NCI-H2081 treated with DMSO at 0.1 percent for 48 hours (cell line): ENCODE results near the gene SMAD3.
"Not testable (repeated sequence)": the region's sequence is repeated elsewhere in the genome, so short reads cannot be mapped to it uniquely, and the experiment has no call there.

Source experiments
- DNase-seq: peaks from one replicate; lab custom pipeline; 2025; lab: John Stamatoyannopoulos, UW

The SMAD3 gene

DNA sequence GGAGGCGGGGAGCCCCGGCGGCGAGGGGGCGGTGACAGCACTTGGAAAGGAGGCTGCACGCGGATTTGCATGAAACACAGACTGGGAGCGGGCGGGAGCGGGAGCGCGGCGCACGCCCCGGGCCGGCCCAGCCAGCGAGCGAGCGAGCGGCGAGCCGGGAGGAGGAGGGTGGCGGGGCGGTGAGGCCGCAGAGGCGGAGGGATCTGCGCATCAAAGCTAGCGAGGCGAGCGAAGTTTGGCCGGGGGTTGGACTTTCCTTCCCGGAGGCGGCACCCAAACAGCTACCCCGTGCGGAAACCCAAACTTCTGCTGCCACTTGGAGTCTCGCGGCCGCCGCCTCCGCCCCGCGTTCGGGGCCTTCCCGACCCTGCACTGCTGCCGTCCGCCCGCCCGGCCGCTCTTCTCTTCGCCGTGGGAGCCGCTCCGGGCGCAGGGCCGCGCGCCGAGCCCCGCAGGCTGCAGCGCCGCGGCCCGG is at the start of gene SMAD3:
SMAD3 (plus strand) TSS at position 72 of the 475 bp plus-strand sequence. CDS start 553 bp downstream, outside the sequence.
- DNase-seq = no peak

DNA sequence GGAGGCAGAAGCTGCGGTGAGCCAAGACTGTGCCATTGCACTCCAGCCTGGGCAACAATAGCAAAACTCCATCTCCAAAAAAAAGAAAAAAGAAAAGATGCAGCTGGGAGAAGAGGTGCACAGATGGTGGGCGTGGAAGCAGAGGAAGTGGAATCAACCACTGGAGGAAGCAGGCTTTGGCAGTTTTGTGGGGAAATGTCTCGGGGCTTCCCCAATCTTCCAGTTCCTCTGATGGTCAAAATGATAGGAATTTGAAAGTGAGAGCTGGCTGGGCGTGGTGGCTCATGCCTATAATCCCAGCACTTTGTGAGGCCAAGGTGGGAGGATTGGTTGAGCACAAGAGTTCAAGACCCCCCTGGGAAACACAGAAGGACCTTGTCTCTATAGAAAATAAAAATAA is 48.1 kb upstream of the SMAD3 start:
- DNase-seq = no peak

DNA sequence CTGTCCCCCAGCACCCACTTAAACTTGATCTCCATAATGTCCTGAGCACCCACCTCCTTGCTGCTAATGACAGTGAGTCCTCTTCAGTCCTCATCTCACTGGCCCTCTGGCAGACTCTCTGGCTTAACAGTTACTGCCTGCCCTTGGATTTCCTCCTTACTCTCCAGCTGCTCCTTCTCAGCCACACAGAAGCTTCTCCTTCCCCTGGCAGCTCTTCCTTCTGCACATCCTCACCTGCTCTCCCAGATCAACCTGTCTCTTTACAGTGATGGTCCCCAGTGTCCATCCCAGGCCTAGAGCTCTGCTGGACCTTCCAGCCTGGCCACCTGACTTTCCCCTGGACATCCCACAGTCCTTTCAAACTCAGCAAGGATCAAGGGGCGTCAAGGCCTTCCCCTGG is 47.4 kb upstream of the SMAD3 start:
- no peak for DNase-seq

DNA sequence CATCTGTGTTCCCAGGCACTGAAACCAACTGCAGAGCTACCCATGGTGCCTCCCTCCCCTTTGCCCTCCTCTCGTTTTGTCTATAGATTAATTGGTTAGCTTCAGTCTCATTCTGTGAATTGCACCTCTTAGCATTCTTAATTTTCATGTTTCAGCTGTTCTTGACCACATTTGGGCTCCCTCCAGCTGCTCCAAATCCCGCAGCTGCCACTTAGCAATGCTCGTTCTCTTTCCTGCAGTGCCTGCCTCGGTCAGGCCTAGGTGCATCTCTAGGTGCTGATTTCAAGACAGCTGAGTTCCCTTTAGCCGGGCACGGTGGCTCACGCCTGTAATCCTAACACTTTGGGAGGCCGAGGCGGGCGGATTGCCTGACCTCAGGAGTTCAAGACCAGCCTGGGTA is 47.0 kb upstream of the SMAD3 start:
- no peak for DNase-seq

DNA sequence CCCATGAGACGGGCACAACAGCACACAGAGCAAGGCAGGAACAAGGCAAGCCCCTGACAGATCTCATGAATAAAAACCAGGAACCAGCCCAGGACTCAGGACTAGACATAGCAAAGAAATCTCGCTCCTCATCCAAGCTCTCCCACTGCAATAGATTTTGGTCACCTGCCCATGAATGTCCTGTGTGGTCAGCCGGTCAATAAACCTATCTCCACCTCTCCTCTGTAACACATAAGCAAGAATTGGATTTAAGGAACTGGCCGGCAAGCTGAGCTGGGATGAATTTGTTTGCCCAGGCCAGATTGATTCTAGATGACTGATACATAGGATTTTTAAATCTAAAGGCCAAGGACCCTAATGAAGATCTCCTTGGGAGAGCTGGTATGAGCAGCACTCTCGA is 46.3 kb upstream of the SMAD3 start:
- DNase-seq = no peak

DNA sequence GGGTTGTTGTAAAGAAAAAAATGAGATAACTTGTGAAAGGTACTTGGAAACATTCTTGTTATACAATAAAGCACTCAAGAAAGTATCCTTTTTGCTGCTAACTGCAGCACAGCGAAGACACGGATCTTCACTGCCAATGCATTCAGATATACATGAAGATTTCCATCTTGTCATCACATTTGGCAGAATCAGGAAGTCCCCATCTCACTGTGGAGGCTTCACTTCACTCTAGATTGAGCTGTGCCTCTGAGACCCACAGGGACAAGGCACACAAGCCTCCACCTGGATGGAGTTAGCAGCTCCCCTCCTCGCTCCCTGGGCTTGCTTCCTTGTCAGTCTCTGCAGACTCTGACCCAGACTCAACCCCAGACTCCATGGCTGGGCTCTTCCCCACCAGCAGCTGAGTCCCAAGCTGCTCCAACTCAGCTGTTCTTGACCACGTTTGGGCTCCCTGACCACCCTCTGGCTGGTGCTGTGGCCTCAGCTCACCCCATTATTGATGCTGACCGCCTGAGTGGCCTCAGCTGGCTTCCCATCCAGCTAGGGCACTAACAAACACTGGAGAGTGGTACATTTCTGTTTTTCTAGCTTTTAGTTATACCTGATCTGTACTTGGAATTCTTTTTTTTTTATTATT is 45.4 kb upstream of the SMAD3 start:
- DNase-seq = no peak

DNA sequence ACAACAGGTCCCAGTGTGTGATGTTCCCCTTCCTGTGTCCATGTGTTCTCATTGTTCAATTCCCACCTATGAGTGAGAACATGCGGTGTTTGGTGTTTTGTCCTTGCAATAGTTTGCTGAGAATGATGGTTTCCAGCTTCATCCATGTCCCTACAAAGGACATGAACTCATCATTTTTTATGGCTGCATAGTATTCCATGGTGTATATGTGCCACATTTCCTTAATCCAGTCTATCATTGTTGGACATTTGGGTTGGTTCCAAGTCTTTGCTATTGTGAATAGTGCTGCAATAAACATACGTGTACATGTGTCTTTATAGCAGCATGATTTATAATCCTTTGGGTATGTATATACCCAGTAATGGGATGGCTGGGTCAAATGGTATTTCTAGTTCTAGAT is 44.7 kb upstream of the SMAD3 start:
- not testable (repeated sequence) for DNase-seq

DNA sequence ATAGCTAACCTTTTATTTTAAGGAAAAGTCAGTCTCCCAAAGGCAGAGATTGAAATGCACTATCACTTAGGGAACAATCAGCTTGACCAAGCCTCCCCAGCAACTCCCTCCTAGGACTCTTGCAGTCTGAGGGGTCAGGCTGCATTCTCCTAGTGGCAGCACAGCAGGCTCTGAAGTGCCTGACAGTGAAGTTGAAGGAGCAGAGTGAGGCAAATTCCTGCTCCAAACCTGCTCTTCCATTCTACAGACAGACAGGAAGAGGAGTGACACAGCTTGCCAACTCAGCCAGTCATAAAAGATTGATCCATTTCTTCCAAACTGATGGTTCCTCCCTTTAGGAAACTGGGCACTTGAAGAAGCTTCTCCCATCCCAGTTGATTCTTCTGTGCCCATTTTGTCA is 43.9 kb upstream of the SMAD3 start:
- no peak for DNase-seq

DNA sequence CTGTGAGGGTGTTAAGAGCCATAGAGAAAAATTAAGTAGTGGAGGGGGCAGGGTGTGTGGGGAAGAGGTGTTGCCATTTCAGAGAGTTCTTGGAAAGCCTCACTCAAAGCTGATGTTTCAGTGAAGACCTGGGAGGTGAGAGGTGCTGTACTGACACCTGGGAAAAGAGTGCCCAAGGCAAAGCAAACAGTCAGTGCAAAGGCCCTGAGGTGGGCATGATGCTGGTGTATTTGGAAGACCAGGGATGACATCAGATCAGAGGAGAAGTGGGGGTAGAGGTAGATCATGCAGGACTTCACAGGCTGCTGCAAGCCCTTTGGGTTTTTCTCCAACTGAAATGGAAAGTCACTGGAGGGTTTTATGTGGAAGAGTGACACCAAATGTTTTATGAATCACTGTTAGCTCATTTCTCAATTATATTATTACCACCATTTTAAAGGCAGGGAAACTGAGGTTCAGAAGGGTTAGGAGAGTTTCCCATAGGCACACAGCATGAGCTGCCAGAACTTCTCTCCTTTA is 42.8 kb upstream of the SMAD3 start:
- no peak for DNase-seq

DNA sequence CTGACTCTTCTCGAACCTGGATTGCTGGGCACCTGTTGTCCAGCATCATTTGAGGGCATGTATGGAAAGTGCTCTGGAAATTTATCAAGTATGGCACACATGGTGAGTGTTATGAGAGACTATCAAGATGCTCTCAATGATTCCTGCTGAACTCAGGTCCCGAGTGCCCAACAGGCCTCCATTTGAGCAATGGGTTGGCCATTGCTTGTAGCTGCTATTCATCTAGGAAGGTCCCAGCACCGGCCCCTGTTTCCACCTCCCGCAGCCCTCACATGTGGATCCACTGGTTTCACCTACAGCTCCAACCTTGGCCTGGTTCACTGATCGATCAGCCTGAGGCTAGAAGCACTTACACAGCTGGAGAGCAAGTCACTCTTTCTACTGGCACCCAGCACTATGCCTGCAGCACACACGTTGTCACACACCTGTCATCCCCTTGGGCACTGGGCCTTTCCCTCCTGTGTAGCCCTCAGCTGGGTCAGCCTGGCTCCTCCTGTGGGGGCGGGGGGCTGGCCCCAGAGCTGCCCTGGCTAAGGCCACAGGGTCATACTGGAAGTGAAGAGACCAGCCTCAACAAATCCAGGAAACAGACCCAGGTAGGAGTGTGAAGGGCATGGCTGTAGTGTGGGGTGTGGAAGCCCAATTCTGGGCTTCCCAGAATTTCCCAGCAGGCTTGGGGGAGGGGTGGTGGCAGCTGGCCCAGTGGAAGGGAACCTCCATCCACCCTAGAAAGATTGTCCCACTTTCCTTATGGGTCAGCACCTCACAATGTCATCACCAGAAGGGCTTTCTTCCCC is 41.7 kb upstream of the SMAD3 start:
- DNase-seq = no peak

DNA sequence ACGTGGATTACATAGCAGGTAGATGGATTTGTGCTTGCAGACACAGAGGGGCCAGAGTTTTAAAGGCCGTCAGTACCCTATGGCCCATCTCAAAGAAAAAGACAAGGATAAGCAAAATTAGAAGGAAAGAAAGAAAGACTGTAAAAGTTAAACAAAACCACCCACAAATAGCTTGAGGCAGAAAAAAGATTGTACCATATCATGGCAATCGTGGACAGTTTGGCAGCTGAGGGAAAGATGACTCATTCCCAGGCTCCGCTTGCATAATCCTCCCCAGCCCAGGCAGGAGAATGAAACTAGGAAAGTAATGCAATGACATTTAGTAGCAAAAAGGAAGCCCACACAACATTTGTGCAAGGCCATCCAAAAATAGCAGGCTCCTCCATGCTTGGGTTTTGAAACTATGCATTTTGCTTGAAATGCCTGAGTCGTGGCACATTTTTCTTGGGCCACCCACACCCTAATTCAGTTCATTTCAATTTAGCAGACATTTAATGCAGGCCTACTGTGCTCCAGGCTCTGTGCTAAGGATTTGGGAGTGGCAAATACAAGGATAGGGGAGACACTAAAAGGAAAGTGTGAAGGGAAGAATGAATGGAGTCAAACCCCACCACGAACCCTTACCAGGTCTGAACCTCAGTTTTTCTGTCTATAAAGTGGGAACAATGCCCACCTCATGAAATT is 40.9 kb upstream of the SMAD3 start:
- no peak for DNase-seq

DNA sequence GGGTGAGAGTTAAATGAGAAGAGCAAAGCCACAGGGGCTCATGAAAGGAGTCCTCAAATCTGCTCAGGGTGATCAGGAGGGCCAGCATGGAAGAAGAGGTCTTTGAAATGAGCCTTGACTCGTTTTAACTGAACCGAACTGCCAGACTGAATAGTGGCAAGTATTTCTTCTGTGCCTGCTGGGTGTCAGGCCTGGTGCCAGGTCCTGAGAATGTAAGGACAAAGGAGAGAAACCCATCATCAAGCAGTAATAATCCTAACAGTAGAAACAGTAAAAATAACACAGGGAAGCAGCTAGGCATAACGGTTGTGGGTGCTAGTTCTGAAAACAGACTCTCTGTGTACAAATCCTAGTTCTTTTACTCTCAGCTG is 40.4 kb upstream of the SMAD3 start:
- no peak for DNase-seq

DNA sequence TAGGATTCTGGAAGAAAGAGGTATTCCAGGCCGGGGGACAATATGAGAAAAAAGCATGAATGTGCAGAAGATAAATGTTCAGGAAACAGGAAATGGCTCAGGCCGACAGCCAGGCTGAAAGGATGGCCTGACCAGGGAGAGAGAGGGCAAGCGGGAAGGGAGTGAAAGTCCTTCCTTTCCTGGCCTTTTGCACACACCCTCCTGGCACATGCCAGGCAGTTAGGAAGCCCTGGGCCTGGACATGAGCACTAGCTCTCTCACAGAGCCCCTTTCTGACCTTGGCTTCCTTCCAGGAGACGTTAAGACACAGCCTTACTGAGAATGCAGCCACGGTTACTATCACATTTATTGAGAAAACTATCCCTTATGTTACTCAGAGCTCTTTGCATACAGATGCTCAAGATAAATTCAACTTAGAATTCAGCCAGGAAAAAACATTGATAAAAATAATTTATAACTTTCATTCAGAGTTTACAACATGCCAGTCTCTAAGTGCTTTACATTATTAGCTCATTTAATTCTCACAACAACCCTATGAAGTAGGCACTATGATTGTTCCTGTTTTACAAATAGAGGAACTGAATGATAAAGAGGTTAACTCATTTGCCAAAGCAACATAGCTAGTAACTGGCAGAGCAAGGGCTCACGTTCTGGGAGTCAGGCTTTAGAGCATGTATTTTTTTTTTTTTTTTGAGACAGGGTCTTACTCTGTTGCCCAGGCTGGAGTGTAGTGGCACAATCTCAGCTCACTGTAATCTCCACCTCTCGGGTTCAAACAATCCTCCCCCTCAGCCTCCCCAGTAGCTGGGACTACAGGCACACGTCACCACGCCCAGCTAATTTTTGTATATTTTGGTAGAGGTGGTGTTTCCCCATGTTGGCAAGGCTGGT is 39.4 kb upstream of the SMAD3 start:
- DNase-seq = no peak

DNA sequence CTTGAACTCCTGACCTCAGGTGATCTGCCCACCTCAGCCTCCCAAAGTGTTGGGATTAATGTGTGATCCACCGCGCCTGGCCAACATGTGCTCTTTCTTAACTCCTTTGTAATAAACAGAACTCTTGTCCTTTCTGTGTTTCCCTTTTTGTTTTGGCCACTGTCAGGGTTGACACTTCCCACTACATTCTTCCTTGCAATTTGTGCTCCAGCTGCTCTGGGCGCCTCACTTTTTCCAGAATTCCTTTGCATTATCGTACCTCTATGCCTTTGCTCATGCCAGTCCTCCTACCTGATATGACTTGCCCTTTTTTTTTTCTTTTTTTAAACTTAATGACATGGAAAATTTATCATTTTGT is 38.8 kb upstream of the SMAD3 start:
- no peak for DNase-seq

DNA sequence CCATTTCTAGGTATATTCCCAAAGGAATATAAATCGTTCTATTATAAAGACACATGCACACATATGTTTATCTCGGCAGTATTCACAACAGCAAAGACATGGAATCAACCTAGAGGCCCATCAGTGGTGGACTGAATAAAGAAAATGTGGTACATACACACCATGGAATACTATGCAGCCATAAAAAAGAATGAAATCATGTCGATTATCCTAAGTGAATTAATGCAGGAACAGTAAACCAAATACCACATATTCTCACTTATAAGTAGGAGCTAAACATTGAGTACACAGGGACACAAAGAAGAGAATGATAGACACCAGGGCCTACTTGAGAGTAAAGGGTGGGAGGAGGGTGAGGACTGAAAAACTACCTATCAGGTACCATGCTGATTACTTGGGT is 37.0 kb upstream of the SMAD3 start:
- not testable (repeated sequence) for DNase-seq

DNA sequence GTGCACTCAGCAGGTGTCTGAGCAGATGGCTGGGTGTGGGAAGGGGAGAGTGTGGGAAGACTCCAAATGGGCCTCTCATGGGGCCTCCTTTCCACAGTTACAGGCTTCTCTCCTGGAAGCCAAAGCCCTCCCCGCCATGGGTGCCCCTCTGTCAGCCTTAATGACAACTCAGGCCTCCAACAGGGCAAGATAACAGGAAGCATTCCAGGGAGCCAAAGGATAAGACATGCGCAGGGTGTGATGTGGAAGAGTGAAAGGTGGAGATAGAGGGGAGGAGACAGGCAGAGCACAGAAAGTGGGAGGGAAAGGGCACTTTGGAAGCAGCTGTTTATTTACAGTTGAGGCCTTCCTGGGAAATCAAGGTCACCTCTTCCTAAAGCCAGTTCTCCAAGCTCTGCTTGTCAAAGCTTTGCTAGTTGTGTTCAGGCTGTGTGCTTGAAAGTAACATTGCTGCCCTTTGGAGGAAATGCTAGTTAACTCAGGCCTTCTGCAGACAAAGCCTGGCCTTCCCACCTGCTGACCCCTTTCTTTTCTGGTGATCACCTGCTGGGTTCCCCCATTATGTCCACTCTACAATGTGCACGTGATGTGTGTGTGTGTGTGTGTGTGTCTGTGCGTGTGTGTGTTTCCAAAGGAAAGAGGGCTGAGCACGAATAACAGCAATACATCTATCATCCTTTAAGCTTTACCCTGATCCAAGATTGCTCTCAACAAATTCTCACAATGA is 35.2 kb upstream of the SMAD3 start:
- DNase-seq = no peak

DNA sequence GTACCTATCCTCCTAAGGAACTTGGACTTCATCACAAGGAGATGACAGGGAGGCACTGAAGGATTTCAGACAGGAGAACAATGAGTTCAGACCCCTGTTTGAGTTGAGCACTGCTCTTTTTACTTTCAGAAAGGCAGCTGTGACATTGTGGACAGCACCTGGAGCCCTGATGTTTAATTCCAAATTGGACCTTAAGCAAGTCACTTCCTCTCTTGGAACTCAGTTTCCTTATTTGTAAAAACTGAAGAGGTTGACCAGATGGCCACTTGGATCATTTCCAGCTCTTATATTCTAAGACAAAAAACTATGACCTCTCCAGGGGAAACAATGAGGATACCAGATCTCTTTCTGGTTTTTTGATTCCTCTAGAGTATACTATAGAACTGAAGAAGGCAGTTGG is 34.1 kb upstream of the SMAD3 start:
- no peak for DNase-seq

DNA sequence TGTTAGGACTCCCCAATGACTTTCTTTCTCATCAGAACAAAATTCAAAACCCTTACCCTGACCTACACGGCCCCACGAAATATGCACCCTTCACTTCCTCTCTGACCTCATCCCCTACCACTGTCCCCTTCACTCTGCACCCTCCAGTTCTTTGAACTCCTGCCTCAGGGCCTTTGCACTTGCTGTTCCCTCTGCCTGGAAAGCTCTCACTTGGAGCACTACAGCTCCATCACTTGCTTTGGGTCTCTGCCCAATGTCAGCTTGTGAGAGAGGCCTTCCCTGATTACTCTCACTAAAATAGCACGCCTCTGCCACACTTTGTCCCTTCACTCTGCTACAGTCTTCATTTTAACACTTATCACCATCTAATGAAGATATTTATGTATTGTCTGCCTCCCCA is 32.8 kb upstream of the SMAD3 start:
- DNase-seq = no peak

DNA sequence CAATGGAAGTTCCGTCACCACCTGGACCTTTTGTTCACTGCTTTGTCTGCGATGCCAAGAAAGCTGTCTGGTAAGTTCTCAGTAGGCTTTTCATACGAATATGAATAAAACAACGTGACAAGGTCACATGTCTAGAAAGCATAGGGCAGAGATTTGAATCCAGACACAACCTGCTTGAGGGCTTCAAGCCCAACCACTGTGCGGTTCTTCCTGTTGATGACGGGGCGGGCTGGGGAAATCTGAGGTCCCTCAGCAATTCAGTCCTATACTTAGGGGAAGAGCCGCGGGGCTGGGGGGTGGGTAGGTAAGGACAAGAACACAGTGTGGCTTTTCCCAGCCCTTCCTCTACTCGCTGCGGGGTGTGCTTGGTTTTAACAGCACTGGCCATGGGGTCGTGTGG is 32.4 kb upstream of the SMAD3 start:
- no peak for DNase-seq

DNA sequence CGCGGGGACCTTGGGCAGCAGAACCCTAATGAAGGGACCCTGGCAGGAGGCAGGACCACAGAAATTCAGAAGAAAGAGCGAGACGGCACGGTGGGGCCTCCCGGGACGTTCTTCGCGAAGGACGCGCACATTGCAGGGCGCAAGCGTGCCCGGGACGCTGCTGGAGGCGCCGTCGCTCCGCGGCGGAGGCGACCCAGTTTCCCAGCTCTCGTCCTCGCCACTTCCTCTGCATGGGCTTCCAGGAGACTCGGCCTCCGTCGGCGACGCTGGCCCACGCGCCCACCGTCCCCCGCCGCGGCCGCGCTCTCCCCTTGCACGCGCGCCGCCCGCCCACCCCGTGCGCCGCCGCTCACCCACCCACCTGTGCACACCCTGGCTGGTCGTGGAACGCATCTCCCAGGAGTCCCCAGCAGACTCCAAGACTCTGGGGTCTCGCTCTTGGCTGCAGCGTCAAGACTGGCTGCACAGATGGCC is 31.8 kb upstream of the SMAD3 start:
- no peak for DNase-seq

DNA sequence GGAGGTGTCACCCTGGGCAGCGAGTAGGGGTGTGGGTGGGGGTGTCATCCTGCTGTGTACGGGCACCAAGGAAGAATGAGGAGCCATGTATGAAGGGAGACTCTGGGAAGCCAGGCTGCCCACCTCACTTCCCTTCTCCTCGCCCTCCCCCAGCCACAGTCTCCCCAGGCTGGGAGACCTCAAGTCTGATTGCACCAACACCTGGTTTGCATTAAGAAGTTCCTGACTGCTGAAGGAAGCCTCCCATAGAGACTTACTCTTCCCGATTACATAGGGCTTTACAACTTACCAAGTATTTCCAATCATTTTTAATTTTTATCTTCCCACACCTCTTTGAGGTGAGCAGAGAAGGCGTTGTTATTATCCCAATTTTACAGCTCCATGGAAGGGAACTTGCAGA is 29.5 kb upstream of the SMAD3 start:
- no peak for DNase-seq
